ENCODE measurements around the gene RESF1. TPM values are rescaled to one million over a fixed set of nuclear protein-coding genes. Genes with fewer than 3 reads are reported as not detected.

The RESF1 gene
- total and polyA plus RNA-seq, 2 of the 13 experiments (the other 11 are each of a cell fraction or from before 2014, with no cell fraction given) = 7.9 to 16.8 TPM

DNA sequence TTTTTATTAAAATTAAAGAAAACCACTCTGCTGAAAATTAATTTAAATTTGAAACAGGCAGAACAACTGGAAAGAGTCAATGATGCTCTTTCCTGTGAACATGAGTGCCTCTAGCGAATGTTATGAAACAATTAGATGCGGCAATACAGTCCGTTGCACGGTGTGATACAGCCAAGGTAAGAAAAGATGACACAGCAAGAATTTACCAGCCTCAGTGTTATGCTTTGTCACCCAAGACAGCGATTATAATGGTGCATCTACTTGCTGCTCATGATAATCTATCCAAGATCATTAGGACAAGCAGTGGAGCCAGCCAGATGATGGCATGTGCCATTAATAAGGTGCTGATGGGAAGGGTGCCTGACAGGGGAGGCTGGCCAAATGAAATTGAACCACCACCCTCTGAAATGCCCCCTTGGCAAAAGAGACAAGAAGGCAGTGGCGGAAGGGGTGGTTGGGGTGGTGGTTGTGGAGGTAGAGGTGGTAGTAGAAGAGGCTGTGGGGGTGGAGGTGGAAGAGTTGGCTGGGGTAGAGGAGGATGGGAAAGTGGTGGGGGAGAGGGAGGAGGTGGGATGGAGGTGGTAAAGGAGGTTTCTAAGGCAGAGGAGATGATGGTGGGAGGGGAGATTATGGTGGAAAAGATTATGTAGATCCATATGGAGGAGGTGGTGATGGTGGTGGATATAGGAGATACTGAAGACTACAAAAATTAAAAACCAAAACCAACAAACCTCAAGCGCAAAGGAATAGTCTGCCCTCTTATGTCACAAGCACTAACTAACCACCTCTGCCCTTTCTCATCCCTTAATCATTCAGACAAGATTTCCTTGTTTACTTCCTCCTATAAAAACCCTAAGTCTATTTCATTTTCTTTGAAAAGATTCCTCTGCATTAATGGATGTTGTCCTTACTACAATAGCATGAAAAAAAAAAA lies 4.0 kb upstream of the RESF1 start:
- Histone ChIP-seq H3K4me3 (replicated peaks in 1 of 3; ENCODE audit: insufficient read depth in 1 of 3, low read depth in 2 of 3, low read length in 3 of 3) (no peak overlapping the region), H3K79me2 (ENCODE audit: insufficient read depth, low read length) (peaks cover 3% of the 10 kb centered on the region), H3K27me3 (ENCODE audit: control insufficient read depth in 1 of 2, insufficient read depth in 2 of 2, low read length in 2 of 2) (no peaks in the 10 kb centered on the region), H3K4me1 (ENCODE audit: insufficient read depth, low read length) (peaks cover 17% of the 10 kb centered on the region), H3K9me3 (ENCODE audit: low read length) (no peaks in the 10 kb centered on the region), H3K27ac (ENCODE audit: extremely low read length, insufficient read depth, low read length) (no peak overlapping the region), H3K4me2 (ENCODE audit: low read depth, low read length) (no peak overlapping the region), H3K36me3 (replicated peaks in 1 of 2; ENCODE audit: control insufficient read depth in 1 of 2, insufficient read depth in 2 of 2, low read length in 2 of 2) (no peaks in the 10 kb centered on the region), H2AFZ (ENCODE audit: low read length) (no peak overlapping the region), H4K20me1 (ENCODE audit: insufficient read depth, low read length) (no peaks in the 10 kb centered on the region), H3K9ac (ENCODE audit: insufficient read depth, low read depth, low read length) (no peak overlapping the region)
- intact Hi-C loops (cut with micrococcal nuclease; ENCODE audit: unreplicated experiment) (loop anchor here (5.0 kb wide), 2 partner anchors 183 to 273 kb away; no protein-coding TSS in a partner anchor), in situ Hi-C loops (cut with HindIII; ENCODE audit: extremely low pct_ligation_motif_present, low pct_unique_long_range_greater_than_20kb) (no loop called here)
- BruUV-seq (replicated peaks) = no TSS peak
- WGBS (ENCODE audit: low lambda C conversion rate) = 92% methylated on average over 7 of the region's 7 CpGs
- TF ChIP-seq MAFF (IDR thresholded peaks at IDR 0.05; ENCODE audit: low read depth, low read length) (peak; percentile 38; the same call in 1 of the 2 replicates), MAFK (conservative IDR thresholded peaks at IDR 0.05 in 1 of 2, IDR thresholded peaks at IDR 0.05 in 1 of 2; ENCODE audit: low read length in 2 of 2) (peak; percentile 52 to 69; a peak in 3 of 4 replicates), GFI1 (CRISPR knock-in tag; IDR thresholded peaks at IDR 0.05; ENCODE audit: borderline replicate concordance) (no peak)
- TF ChIP-seq, protein P1, sequence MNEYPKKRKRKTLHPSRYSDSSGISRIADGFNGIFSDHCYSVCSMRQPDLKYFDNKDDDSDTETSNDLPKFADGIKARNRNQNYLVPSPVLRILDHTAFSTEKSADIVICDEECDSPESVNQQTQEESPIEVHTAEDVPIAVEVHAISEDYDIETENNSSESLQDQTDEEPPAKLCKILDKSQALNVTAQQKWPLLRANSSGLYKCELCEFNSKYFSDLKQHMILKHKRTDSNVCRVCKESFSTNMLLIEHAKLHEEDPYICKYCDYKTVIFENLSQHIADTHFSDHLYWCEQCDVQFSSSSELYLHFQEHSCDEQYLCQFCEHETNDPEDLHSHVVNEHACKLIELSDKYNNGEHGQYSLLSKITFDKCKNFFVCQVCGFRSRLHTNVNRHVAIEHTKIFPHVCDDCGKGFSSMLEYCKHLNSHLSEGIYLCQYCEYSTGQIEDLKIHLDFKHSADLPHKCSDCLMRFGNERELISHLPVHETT (CRISPR knock-in tag; conservative IDR thresholded peaks at IDR 0.05) = no peak
- POLR2A ChIA-PET = no interaction called here
- FAIRE-seq = no peak
- ATAC-seq = no peak
- CTCF ChIA-PET (ENCODE audit: low intra/inter-chr PET ratio, low total read pairs) = no interaction called here
- no peak for DNase-seq (ENCODE audit: low spot score)
